Ovary (tissue), 9 donors: ENCODE results near the gene BPGM. TPM values are rescaled to one million over a fixed set of nuclear protein-coding genes. Genes with fewer than 3 reads are reported as not detected.

Experiments used
- DNase-seq, 5 donors: peaks; one replicate each; pipeline ENCODE4 v3.0.0-alpha.2; 2019 to 2020
- H3K27ac ChIP-seq, 2 donors: fragments of 200-600 bp; one replicate each; pipeline versions ENCODE4 v1.5.1 to v1.8.0; 2019 to 2022
- H3K27me3 ChIP-seq: fragments of 200-600 bp; one replicate; pipeline ENCODE4 v1.8.0; 2022
- H3K36me3 ChIP-seq: fragments of 200-600 bp; sonication (generic); one replicate; pipeline ENCODE4 v1.5.1; 2019
- H3K4me1 ChIP-seq: one replicate; pipeline ENCODE4 v1.8.1; 2013; ENCODE audit warnings: mild to moderate bottlenecking, moderate library complexity; ENCODE audit not compliant: insufficient read depth
- H3K4me3 ChIP-seq: fragments of 200-600 bp; sonication (generic); one replicate; pipeline ENCODE4 v1.5.1; 2017
- H3K9me3 ChIP-seq, 2 donors: fragments of 200-600 bp in 1 of 2; sonication (generic) in 1 of 2; one replicate each; pipeline versions ENCODE4 v1.5.1 to v1.8.1; 2013 to 2019; ENCODE audit warnings: mild to moderate bottlenecking in 1 of 2, moderate library complexity in 1 of 2
- EP300 ChIP-seq: sonication (generic); formaldehyde crosslinking; IDR thresholded peaks from one replicate; pipeline ENCODE4 v1.6.1; 2017; ENCODE audit warnings: antibody characterized with exemption
- POLR2A ChIP-seq: fragments of 450-650 bp; IDR thresholded peaks from one replicate; pipeline ENCODE4 v1.6.1; 2017; ENCODE audit warnings: antibody characterized with exemption, mild to moderate bottlenecking, moderate library complexity
- WGBS, 3 donors: extraction: QIAGEN DNeasy Blood & Tissue Kit in 1 of 3; methylation state at CpG; one replicate each; pipeline versions ENCODE4 v1.1.5 to v1.1.7; 2013 to 2017; 5-methylcytosine and 5-hydroxymethylcytosine counted together
- intact Hi-C, 4 donors: fragments of 100-400 bp; cut with DNase I; formaldehyde crosslinking; loops; one replicate each; pipeline versions ENCODE4 v1.11.0 to v1.15.1; 2022 to 2023
- polyA plus RNA-seq, 2 donors: library from polyadenylated mRNA; stranded (reverse); fragments of 200-250 nt in 1 of 2; fragments of 350-450 nt in 1 of 2; fragmentation: Illumina TruSeq in 1 of 2; extraction: RNeasy Lipid Tissue Mini Kit (QIAGEN cat#74804) in 1 of 2; gene quantifications; one replicate each; pipeline ENCODE4 v1.2.3, GENCODE V29; 2013 to 2014
- total RNA-seq, 7 donors: library from RNA; depleted of rRNA in 2 of 7; stranded (reverse); fragments of >200 nt in 2 of 7; fragmentation: NEBNext Ultra II Directional in 3 of 7; extraction: Animal tissue kit (Norgen Biotek cat#: 25700) in 3 of 7; gene quantifications; one replicate each; pipeline versions ENCODE4 v1.1.0 to v1.2.4, GENCODE V29; 2016 to 2023
- TF ChIP-seq, protein P1 (sequence below), 3 donors: fragments of 450-650 bp in 2 of 3; fragments of 200-600 bp in 1 of 3; IDR thresholded peaks; one replicate each; pipeline versions ENCODE4 v1.5.1 to v1.8.0; 2016 to 2022; ENCODE audit warnings: antibody characterized with exemption in 3 of 3, mild to moderate bottlenecking in 1 of 3
- donor health status: DM: no; HTN: no; CAD: no; lungs with moderate emphysema.
- donor health status: DM: no; HTN: no; CAD: no.
- donor health status: Bipolar disorder and iron deficiency.
- donor health status: DM: yes; HTN: yes; CAD: no.
- donor health status: DM: no; HTN: no; CAD: no.
- donor health status: DM: yes; HTN: yes; CAD: no.

BPGM gene
- total and polyA plus RNA-seq, 9 donors: 6.5 to 18.1 (median 9.0) TPM

DNA sequence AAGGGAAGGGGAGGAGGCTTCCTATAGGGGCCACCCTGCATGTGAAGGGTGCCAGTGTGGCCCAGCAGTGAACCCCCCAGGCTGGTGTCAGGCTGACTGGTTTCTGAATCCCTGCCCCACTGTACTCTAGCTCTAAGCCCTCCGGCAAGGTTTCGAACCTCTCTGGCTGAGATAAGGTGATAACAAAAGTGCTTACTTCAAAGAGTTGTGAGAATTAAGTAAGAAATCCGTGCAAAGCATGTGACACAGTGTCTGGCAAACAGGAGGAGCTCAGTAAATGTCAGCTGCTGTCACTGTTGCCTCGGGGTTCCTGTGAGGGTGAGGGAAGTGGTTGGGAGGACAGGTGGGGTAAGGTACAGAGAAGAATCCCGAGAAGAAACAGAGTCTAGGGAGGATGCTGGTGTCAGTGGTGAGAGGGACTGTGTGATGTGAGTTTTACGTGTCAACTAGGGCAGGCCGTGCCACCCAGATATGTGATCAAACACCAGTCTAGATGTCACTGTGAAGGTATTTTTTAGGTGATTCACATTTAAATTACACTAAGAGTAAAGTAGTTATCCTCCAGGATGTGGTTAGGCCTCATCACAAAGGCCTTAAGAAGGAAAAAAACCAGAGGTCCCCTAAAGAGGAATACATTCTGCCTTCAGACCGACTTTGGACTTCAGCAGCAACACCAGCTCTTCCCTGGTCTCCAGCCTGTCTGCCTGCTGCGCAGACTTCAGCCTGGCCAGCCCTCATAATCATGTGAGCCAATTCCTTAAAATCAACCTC lies 64.4 kb downstream of the BPGM start:
- Histone ChIP-seq H3K27ac (no peak overlapping the region), H3K36me3 (no peaks in the 10 kb centered on the region), H3K9me3 (no peaks in the 10 kb centered on the region), H3K4me3 (no peak overlapping the region), H3K4me1 (peaks cover 6% of the 10 kb centered on the region), H3K27me3 (no peaks in the 10 kb centered on the region)
- 56 to 63% (median 59%) methylated on average over 9 of the region's 9 CpGs for WGBS, 3 donors
- DNase-seq: no peak
- intact Hi-C loops: no loop called here
- TF ChIP-seq, protein P1, sequence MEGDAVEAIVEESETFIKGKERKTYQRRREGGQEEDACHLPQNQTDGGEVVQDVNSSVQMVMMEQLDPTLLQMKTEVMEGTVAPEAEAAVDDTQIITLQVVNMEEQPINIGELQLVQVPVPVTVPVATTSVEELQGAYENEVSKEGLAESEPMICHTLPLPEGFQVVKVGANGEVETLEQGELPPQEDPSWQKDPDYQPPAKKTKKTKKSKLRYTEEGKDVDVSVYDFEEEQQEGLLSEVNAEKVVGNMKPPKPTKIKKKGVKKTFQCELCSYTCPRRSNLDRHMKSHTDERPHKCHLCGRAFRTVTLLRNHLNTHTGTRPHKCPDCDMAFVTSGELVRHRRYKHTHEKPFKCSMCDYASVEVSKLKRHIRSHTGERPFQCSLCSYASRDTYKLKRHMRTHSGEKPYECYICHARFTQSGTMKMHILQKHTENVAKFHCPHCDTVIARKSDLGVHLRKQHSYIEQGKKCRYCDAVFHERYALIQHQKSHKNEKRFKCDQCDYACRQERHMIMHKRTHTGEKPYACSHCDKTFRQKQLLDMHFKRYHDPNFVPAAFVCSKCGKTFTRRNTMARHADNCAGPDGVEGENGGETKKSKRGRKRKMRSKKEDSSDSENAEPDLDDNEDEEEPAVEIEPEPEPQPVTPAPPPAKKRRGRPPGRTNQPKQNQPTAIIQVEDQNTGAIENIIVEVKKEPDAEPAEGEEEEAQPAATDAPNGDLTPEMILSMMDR (IDR thresholded peaks at IDR 0.05): no peak
- TF ChIP-seq EP300 (no peak), POLR2A (no peak)

DNA sequence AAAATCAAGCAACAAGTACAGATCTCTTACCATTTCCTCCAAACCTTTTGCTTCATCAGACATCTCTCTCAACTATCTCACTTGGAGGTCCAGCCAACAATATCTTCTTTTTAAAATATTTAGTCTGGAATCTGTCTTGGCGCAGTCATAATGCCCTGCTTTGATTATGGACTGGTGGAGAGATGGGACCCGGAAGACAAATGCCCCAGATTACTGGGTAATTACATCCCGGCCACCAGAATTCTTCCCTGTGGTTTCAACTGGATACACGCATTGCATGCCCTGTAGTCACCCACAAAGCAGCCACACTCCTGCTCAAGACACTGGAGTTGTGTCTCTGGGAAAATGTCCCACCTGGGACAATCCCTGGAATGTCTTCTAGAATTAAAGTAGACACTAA lies 65.5 kb downstream of the BPGM start:
- WGBS, 3 donors: 59 to 86% (median 66%) methylated on average over 4 of the region's 4 CpGs
- intact Hi-C loops: no loop called here
- TF ChIP-seq, protein P1 (IDR thresholded peaks at IDR 0.05): no peak
- no peak for TF ChIP-seq POLR2A
- TF ChIP-seq EP300: no peak
- H3K9me3 ChIP-seq: no peaks in the 10 kb centered on the region
- no peak for DNase-seq
- H3K27me3 ChIP-seq: no peaks in the 10 kb centered on the region
- no peak overlapping the region for H3K4me3 ChIP-seq
- no peak overlapping the region for H3K27ac ChIP-seq
- no peaks in the 10 kb centered on the region for H3K36me3 ChIP-seq
- peaks cover 6% of the 10 kb centered on the region for H3K4me1 ChIP-seq

DNA sequence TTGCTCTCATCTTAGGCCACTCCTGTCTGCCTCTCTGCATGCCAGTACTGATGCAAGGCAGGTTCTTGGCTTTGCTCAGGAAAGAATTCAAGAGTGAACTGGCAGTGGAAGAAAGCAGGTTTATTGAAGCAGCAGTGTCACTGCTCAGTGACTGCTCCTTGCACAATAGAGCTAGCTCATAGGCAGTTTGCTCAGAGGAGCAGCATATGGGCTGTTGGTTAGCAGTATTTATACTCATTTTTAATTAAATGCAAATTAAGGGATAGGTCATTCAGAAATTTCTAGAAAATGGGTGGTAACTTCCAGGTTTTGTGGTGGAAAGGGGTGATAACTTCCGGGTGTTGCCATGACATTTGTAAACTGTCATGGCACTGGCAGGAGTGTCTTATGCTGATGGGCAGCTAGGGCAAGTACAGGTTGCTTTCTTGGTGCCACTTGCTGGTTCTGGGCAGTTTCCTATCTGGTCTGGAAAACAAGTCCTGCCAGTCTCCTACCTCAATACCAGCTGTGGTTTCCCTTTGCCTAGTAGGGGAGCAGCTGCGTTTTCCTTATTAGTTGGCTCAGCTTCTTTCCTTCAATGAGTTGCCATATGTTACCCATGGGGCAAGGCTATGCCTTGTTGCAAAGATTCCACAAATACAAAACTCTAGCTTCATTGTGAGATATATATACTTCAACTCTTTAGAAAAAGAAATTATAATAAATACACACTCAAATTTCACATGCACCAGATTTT lies 68.0 kb downstream of the BPGM start:
- Histone ChIP-seq H3K27ac (no peak overlapping the region), H3K4me1 (peaks cover 9% of the 10 kb centered on the region), H3K9me3 (no peaks in the 10 kb centered on the region), H3K27me3 (no peaks in the 10 kb centered on the region), H3K36me3 (no peaks in the 10 kb centered on the region), H3K4me3 (no peak overlapping the region)
- intact Hi-C loops: no loop called here
- TF ChIP-seq EP300 (no peak), POLR2A (no peak)
- TF ChIP-seq, protein P1 (IDR thresholded peaks at IDR 0.05): no peak
- DNase-seq: no peak
- 80 to 97% (median 88%) methylated on average over 2 of the region's 2 CpGs for WGBS, 3 donors

DNA sequence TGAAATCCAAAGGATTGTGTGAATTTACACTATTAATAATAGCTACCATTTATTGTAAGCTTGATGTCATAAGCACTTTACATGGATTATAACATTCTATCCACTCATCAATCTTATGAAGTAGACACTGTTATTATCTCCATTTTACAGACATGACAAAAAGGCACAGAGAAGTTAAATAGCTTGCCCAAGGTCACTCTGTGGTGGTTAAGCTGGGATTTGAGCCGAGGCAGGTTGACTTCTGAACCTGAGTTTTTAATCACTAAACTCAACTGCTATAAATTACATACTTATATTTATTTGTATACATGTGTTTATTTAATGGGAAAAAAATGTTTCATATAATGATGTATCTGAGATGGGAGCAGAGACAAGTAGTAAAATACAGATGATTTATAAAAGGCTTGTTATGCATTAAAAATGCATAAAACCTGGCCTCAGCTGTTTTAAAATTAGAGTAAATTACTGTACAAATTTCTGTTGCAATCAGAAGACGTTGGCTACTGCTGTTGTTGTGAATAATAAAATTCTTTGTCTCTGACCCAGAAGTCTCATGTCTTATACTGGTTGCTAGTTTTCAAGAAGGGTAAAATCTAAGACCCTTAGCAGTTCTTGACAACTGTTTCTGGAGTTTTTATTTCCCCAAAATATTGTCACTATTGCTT lies 71.7 kb downstream of the BPGM start:
- TF ChIP-seq EP300 (no peak), POLR2A (no peak)
- TF ChIP-seq, protein P1 (IDR thresholded peaks at IDR 0.05): no peak
- Histone ChIP-seq H3K4me3 (no peak overlapping the region), H3K36me3 (no peaks in the 10 kb centered on the region), H3K9me3 (no peaks in the 10 kb centered on the region), H3K4me1 (peaks cover 14% of the 10 kb centered on the region), H3K27ac (no peak overlapping the region), H3K27me3 (no peaks in the 10 kb centered on the region)
- DNase-seq: no peak
- intact Hi-C loops: no loop called here
- 30 to 41% (median 40%) methylated on average over 2 of the region's 2 CpGs for WGBS, 3 donors
